Astrocyte of the cerebellum (primary cell): Measurements from ENCODE around the gene TMEM132D.

Experiments used
- DNase-seq: peaks from one replicate; pipeline ENCODE4 v3.0.0-alpha.2; 2011; ENCODE audit warnings: low read depth
- H3K4me3 ChIP-seq: 2 replicates; pipeline ENCODE4 v1.5.1; 2011; ENCODE audit warnings: mild to moderate bottlenecking, low read depth, low read length, moderate library complexity
- in situ Hi-C: cut with HindIII; loops from 2 replicates; pipeline ENCODE4 v1.10.0; 2017; ENCODE audit warnings: low sequenced_read_pairs
- TF ChIP-seq, protein P1 (sequence below): IDR thresholded peaks from 2 replicates; pipeline ENCODE4 v1.5.1; 2012; ENCODE audit warnings: low read length, low read depth, moderate library complexity, mild to moderate bottlenecking; ENCODE audit errors: missing control alignments

Gene TMEM132D

DNA sequence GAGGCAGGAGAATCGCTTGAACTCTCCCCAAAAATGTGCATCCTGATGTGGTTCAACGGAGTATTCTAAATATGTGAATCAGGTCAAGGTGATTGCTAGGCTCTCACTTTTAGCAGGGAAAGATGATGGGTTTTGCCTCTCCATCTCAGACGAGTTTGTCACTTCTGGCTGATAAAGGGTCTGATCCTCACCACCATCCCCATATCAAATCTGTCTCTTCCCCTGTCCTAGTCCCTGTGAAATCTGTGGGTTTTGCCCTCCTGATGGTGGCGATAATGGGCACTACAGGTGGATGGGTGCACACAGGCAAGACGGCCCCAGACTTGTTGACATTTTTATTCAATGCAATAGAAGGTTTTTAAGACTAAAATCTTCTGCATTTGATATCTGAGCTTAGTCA is 665.9 kb downstream of the TMEM132D start:
- no peak overlapping the region for H3K4me3 ChIP-seq
- DNase-seq = no peak
- TF ChIP-seq, protein P1, sequence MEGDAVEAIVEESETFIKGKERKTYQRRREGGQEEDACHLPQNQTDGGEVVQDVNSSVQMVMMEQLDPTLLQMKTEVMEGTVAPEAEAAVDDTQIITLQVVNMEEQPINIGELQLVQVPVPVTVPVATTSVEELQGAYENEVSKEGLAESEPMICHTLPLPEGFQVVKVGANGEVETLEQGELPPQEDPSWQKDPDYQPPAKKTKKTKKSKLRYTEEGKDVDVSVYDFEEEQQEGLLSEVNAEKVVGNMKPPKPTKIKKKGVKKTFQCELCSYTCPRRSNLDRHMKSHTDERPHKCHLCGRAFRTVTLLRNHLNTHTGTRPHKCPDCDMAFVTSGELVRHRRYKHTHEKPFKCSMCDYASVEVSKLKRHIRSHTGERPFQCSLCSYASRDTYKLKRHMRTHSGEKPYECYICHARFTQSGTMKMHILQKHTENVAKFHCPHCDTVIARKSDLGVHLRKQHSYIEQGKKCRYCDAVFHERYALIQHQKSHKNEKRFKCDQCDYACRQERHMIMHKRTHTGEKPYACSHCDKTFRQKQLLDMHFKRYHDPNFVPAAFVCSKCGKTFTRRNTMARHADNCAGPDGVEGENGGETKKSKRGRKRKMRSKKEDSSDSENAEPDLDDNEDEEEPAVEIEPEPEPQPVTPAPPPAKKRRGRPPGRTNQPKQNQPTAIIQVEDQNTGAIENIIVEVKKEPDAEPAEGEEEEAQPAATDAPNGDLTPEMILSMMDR = no peak
- in situ Hi-C loops = no loop called here

GRCh38 chr12:129234209-129234608 is 669.6 kb downstream of the TMEM132D start:
- in situ Hi-C loops = no loop called here
- H3K4me3 ChIP-seq = no peak overlapping the region
- DNase-seq = no peak
- TF ChIP-seq, protein P1 = no peak

- TF ChIP-seq, protein P1 = no peak
- in situ Hi-C loops = no loop called here
These were observed 672.3 kb downstream of the TMEM132D start for GRCh38 chr12:129231491-129231890.

DNA sequence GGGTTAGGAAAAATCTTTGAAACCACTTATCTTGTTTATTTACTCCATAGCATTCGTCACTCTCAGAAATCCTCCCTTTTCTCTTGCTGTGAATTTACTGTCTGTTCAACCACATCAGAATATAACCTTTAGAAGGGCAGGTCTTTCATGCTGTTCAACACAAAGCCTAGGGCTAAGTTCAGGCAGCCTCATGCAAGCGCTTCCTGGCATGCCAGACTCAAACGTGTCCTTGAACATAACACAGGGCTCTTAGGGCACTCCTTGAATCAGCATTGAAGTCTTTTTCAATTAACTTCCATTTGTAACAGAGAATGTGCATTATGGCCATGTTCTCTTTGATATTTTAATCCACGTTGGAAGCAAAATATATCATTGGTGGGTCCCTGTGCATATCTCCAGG is 672.8 kb downstream of the TMEM132D start:
- no peak for DNase-seq
- in situ Hi-C loops = no loop called here
- TF ChIP-seq, protein P1 = no peak
- no peak overlapping the region for H3K4me3 ChIP-seq

More at GRCh38 chr12:129231491-129231890, 672.3 kb downstream of the TMEM132D start:
- DNase-seq = no peak
- no peak overlapping the region for H3K4me3 ChIP-seq

- TF ChIP-seq, protein P1 = no peak
- in situ Hi-C loops = no loop called here
- no peak for DNase-seq
- H3K4me3 ChIP-seq = no peak overlapping the region
These were observed 677.0 kb downstream of the TMEM132D start for GRCh38 chr12:129226851-129227250.

- in situ Hi-C loops = no loop called here
- H3K4me3 ChIP-seq = no peak overlapping the region
- TF ChIP-seq, protein P1 = no peak
- no peak for DNase-seq
These were observed 677.8 kb downstream of the TMEM132D start for GRCh38 chr12:129226005-129226404.

- no peak overlapping the region for H3K4me3 ChIP-seq
- in situ Hi-C loops = no loop called here
- DNase-seq = no peak
- TF ChIP-seq, protein P1 = no peak
These were observed 688.3 kb downstream of the TMEM132D start for GRCh38 chr12:129215556-129215955.
